H1 (cell line): ENCODE results near the gene ZNHIT3.

Source experiments
- KDM1A ChIP-seq: fragments of 200-600, 300-600 bp; sonication (generic); IDR thresholded peaks from 2 replicates; pipeline ENCODE4 v1.7.1; 2016; ENCODE audit warnings: mild to moderate bottlenecking, low read length, borderline replicate concordance
- POLR2A ChIP-seq, 2 experiments: IDR thresholded peaks; 1 replicate in 1 of 2; 2 replicates in 1 of 2; pipeline ENCODE4 v1.6.1; 2011; ENCODE audit warnings: low read depth in 2 of 2, low read length in 2 of 2, mild to moderate bottlenecking in 2 of 2; ENCODE audit errors: control extremely low read depth in 1 of 2
- POLR2AphosphoS5 ChIP-seq: IDR thresholded peaks from 2 replicates; pipeline ENCODE4 v1.6.1; 2011; ENCODE audit warnings: low read depth, low read length
- SP1 ChIP-seq: IDR thresholded peaks from 2 replicates; pipeline ENCODE4 v1.6.1; 2011; ENCODE audit warnings: low read depth, low read length
- SUZ12 ChIP-seq: fragments of 200-600 bp; sonication (generic); IDR thresholded peaks from 2 replicates; pipeline ENCODE4 v1.6.1; 2012; ENCODE audit warnings: mild to moderate bottlenecking, inconsistent platforms, low read length, moderate library complexity, mixed read lengths
- YY1 ChIP-seq: IDR thresholded peaks from 2 replicates; pipeline ENCODE4 v1.6.1; 2011; ENCODE audit warnings: low read depth, mild to moderate bottlenecking, low read length
- ZNF274 ChIP-seq: IDR thresholded peaks from 2 replicates; pipeline ENCODE4 v1.7.0; 2012; ENCODE audit warnings: low read length, borderline replicate concordance; ENCODE audit errors: extremely low read depth
- TF ChIP-seq, protein P1 (sequence below), 3 experiments: IDR thresholded peaks; 1 replicate in 2 of 3; 2 replicates in 1 of 3; pipeline versions ENCODE4 v1.5.1 to v1.6.1; 2011; ENCODE audit warnings: low read length in 3 of 3, mild to moderate bottlenecking in 3 of 3, inconsistent platforms in 2 of 3, low read depth in 1 of 3, moderate library complexity in 1 of 3; ENCODE audit not compliant: insufficient read depth in 1 of 3; ENCODE audit errors: control extremely low read depth in 1 of 3

DNA sequence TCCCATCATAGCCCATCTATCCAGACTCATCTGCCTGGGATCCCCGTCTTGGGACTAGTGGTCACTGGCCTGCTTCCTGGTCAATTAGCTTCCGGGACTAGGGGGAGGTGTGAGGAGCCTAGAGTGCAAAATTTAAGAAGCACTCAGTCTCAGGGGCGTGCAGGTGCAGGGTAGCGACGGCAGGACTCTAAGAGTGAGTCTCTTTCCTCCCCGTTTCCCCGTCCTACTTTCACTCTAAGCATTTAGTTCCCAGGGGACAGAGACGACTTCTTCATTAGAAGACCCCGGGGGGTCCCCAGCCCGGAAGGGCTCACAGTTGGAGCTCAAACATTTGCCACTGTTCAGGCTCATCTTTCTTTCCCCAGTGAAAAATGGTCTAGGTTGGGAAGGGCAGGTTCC, 677 bp upstream of the ZNHIT3 start:
- TF ChIP-seq, protein P1, sequence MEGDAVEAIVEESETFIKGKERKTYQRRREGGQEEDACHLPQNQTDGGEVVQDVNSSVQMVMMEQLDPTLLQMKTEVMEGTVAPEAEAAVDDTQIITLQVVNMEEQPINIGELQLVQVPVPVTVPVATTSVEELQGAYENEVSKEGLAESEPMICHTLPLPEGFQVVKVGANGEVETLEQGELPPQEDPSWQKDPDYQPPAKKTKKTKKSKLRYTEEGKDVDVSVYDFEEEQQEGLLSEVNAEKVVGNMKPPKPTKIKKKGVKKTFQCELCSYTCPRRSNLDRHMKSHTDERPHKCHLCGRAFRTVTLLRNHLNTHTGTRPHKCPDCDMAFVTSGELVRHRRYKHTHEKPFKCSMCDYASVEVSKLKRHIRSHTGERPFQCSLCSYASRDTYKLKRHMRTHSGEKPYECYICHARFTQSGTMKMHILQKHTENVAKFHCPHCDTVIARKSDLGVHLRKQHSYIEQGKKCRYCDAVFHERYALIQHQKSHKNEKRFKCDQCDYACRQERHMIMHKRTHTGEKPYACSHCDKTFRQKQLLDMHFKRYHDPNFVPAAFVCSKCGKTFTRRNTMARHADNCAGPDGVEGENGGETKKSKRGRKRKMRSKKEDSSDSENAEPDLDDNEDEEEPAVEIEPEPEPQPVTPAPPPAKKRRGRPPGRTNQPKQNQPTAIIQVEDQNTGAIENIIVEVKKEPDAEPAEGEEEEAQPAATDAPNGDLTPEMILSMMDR (IDR thresholded peaks at IDR 0.05; ENCODE audit: control extremely low read depth in 1 of 3, insufficient read depth in 1 of 3, low read depth in 1 of 3, low read length in 3 of 3) = no peak
- TF ChIP-seq POLR2A (IDR thresholded peaks at IDR 0.05; ENCODE audit: control extremely low read depth in 1 of 2, low read depth in 2 of 2, low read length in 2 of 2) = no peak
- no peak for TF ChIP-seq SP1
- no peak for TF ChIP-seq SUZ12
- no peak for TF ChIP-seq KDM1A
- TF ChIP-seq YY1 = no peak
- TF ChIP-seq POLR2AphosphoS5 = no peak
- no peak for TF ChIP-seq ZNF274
